Epithelial cell of esophagus (primary cell): ENCODE data around the gene FBLIM1.

Experiments
- DNase-seq: peaks from one replicate; pipeline ENCODE4 v3.0.0; 2010; ENCODE audit warnings: low read depth
- H3K4me3 ChIP-seq: 2 replicates; pipeline ENCODE4 v1.5.1; 2011; ENCODE audit warnings: mild to moderate bottlenecking, low read length, control low read depth
- TF ChIP-seq, protein P1 (sequence below): IDR thresholded peaks from 2 replicates; pipeline ENCODE4 v1.5.1; 2011; ENCODE audit warnings: low read depth, mild to moderate bottlenecking, low read length, control low read depth, inconsistent platforms; ENCODE audit not compliant: insufficient read depth; ENCODE audit errors: missing control alignments

FBLIM1 gene

DNA sequence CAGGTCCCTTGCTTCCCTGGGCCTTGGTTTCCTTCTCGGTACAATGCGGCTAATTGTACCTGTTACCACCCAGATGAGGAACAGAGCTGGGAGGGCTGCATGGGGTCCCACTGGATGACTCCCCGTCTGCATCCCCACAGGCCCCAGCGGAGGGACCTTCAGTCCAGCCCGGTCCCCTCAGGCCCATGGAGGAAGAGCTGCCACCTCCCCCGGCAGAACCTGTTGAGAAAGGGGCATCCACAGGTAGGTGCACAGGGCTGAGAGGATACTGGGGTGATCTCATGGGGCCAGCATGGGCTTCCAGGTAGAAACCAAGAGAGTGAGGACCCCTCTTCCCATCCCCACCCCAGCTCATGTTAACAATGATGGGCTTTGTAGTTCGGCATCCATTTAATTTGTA lies 9.8 kb downstream of the FBLIM1 start:
- no peak overlapping the region for H3K4me3 ChIP-seq
- TF ChIP-seq, protein P1, sequence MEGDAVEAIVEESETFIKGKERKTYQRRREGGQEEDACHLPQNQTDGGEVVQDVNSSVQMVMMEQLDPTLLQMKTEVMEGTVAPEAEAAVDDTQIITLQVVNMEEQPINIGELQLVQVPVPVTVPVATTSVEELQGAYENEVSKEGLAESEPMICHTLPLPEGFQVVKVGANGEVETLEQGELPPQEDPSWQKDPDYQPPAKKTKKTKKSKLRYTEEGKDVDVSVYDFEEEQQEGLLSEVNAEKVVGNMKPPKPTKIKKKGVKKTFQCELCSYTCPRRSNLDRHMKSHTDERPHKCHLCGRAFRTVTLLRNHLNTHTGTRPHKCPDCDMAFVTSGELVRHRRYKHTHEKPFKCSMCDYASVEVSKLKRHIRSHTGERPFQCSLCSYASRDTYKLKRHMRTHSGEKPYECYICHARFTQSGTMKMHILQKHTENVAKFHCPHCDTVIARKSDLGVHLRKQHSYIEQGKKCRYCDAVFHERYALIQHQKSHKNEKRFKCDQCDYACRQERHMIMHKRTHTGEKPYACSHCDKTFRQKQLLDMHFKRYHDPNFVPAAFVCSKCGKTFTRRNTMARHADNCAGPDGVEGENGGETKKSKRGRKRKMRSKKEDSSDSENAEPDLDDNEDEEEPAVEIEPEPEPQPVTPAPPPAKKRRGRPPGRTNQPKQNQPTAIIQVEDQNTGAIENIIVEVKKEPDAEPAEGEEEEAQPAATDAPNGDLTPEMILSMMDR = no peak
- no peak for DNase-seq

DNA sequence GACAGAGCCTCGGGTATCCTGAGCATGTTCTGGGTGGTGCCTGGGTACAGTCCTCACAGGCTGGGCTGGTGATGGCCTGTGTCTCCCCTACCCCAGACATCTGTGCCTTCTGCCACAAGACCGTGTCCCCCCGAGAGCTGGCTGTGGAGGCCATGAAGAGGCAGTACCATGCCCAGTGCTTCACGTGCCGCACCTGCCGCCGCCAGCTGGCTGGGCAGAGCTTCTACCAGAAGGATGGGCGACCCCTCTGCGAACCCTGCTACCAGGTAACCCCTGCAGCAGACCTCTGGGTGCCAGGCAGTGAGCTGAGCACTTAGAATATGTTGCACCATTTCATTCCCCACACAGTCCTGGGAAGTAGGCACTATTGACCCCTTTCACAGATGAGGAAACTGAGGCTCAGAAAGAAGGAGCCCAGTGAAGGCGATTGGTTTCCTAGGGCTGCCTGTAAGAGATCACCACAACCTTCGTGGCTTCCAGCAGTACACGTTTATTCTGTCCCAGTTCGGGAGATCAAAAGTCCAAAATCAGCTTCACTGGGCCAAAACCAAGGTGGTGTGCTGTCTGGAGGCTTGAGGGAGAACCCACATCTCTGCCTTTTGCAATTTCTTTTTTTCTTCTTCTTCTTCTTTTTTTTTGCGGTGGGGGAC lies 11.8 kb downstream of the FBLIM1 start:
- H3K4me3 ChIP-seq = no peak overlapping the region
- TF ChIP-seq, protein P1 = no peak
- DNase-seq = no peak

DNA sequence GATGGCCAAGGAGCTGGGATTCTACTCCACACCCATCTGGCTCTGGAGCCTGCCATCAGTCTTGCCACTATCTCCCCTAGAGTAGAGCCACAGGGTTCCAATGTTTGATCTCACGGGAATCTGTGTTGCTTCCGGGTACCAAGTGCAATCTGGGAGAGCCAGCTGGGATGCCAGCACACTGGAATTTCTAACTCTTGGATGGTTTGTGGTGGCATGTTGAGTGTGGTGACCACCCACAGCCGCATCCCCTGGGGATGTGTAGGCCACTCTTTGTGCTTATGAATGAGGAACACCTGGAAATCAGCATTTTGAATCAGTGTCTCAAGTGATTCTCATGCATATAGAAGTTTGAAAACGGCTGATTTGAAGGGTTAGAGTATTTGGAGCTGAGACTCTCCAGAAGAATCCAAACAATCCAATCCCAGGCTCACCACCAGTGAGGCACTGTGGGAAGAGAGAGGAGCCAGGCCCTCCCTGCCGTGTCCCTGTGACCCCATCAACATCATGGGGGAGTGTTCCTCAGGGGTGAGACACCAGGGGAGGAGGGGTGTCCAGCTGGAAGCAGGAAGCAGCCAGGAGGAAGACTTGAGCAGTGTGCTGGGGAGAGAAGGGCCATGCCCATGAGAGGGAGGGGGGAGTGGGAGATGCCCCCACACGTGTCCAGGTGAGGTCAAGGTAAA lies 13.4 kb downstream of the FBLIM1 start:
- TF ChIP-seq, protein P1 = no peak
- no peak for DNase-seq
- H3K4me3 ChIP-seq = no peak overlapping the region

DNA sequence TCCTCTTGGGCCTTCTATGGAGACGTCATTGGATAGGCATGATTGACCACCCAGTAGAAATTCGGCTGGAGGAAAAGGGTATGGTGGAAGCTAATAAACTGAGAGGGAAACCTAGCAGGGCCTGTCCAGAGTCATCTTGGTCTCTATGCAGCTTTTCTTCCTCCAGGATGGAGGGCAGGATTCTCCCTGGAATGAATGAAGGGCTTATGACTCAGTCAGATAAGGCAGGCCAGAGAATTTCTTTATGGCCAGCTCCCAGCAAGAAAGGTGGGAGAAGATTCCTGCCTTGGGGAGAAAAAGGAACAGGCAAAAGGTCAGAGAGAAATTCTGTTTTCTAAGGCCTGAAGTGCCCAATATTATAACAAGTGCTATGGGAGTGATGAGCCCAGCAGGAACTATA lies 17.1 kb downstream of the FBLIM1 start:
- TF ChIP-seq, protein P1 = no peak
- H3K4me3 ChIP-seq = no peak overlapping the region
- no peak for DNase-seq

DNA sequence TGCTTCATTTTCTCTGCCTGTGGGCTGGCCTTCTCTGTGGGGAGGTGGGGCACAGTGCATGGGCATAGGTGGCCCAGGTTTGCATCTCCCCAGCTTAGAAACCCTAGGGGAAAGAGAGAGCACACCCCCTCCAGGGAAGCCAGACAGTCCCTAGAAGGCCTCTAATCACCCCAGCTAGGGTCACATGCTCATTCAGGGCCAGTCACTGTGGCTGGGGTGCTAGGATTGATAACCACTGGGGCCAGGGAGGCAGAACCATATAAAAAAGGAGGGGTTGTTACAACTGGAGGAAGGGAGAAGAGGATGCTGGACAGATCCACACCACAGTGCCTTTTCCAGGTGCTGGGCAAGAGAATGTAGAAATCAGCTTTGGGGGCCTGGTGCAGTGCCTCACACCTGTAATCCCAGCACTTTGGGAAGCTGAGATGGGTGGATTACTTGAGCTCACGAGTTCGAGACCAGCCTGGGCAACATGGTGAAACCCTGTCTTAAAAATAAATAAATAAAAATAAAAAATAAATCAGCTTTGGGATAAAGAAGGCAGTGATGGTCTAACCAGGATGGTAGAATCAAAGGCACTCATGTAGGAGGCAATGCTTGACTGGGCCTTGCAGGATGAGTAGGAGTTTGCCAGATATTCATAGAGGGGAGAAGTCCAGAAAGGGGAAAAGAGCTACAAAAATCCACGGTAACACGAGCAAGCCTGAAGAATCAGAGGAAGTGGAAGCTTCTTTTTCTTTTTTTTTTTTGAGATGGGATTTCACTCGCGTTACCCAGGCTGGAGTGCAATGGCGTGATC lies 19.5 kb downstream of the FBLIM1 start:
- no peak overlapping the region for H3K4me3 ChIP-seq
- TF ChIP-seq, protein P1 = no peak
- no peak for DNase-seq

DNA sequence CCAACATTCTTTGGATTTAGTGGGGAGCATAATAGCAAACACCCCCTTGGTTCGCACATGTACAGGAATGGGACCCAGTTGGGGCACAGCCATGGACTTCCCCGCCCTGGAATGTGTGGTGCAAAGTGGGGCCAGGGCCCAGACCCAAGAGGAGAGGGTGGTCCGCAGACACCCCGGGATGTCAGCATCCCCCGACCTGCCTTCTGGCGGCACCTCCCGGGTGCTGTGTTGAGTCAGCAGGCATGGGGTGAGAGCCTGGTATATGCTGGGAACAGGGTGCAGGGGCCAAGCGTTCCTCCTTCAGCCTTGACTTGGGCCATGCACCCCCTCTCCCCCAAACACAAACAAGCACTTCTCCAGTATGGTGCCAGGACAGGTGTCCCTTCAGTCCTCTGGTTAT lies 27.1 kb downstream of the FBLIM1 start:
- DNase-seq = no peak
- no peak overlapping the region for H3K4me3 ChIP-seq
- TF ChIP-seq, protein P1 = no peak
